OCI-LY1 (cell line): ENCODE data around the gene C20orf204.

Experiments used
- EZH2 ChIP-seq: fragments of 200-600 bp; sonication (generic), shearing (Covaris generic); IDR thresholded peaks from 2 replicates; pipeline ENCODE4 v1.8.0; 2017; ENCODE audit warnings: borderline replicate concordance, mixed run types, mild to moderate bottlenecking, antibody characterized with exemption, low read length, moderate library complexity, mixed read lengths
- TF ChIP-seq, protein P1 (sequence below): fragments of 200-600 bp; sonication (generic), shearing (Covaris generic); IDR thresholded peaks from 2 replicates; pipeline ENCODE4 v1.5.1; 2017; ENCODE audit warnings: mild to moderate bottlenecking, antibody characterized with exemption, low read length, moderate library complexity, mixed read lengths

DNA sequence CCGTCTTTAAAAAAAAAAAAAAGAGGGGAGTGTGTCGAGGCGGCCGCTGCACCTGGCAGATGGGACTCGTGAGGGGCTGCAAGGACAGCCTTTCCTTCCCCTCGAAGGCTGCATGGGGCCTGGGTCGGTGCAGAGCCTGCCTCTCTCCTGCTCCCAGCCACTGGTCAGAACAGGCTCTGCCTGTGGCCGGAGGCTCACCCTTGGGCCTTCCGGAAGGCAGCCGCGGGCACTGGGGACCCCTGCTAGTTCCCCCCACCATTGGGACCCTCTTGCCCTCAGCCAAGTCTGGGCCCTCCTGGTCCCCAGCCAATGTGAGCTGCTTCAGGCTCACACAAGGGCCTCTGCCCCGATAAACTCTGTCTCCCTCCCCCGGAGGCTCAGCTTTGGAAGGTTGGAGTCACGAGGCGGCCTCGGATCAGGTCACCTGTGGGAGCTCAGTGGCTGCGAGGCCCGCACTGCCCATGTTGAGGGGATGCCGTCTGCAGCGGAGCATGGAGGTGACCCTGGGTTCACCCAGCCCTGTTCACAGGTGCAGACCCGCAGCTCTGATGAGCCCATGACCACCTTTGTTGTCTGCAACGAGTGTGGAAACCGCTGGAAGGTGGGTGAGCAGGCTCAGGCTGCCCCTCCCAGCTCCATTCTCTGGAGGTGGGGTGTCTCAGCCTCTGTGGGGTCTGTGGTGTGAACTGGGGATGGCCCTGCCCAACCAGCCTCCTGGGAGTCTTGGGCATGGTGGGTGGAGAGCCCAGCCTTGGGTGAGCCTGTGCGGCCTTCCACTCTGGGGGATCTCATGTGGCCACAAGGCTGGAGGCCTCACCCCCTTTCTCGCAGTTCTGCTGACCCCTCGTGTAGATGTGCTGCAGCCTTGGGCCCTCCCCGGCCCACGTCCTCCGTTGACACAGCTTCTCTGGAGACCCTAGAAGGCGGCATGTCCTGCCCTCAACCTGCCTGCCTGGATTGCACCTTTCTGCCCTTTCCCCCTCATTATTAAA lies 35.7 kb downstream of the C20orf204 start:
- TF ChIP-seq, protein P1, sequence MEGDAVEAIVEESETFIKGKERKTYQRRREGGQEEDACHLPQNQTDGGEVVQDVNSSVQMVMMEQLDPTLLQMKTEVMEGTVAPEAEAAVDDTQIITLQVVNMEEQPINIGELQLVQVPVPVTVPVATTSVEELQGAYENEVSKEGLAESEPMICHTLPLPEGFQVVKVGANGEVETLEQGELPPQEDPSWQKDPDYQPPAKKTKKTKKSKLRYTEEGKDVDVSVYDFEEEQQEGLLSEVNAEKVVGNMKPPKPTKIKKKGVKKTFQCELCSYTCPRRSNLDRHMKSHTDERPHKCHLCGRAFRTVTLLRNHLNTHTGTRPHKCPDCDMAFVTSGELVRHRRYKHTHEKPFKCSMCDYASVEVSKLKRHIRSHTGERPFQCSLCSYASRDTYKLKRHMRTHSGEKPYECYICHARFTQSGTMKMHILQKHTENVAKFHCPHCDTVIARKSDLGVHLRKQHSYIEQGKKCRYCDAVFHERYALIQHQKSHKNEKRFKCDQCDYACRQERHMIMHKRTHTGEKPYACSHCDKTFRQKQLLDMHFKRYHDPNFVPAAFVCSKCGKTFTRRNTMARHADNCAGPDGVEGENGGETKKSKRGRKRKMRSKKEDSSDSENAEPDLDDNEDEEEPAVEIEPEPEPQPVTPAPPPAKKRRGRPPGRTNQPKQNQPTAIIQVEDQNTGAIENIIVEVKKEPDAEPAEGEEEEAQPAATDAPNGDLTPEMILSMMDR, result no peak
- TF ChIP-seq EZH2, result no peak
